HepG2 (cell line): ENCODE measurements around the gene PAMR1. TPM values are rescaled to one million over a fixed set of nuclear protein-coding genes. Genes with fewer than 3 reads are reported as not detected.

ENCODE experiments used
- AGO1 ChIP-seq: fragments of 200-400 bp; formaldehyde crosslinking; IDR thresholded peaks from 2 replicates; pipeline ENCODE4 v1.6.1; 2017; ENCODE audit warnings: mild to moderate bottlenecking, low read depth, low read length, moderate library complexity; ENCODE audit not compliant: poor library complexity, severe bottlenecking
- AHDC1 ChIP-seq: sonication (generic); formaldehyde crosslinking; IDR thresholded peaks from 2 replicates; pipeline ENCODE4 v1.5.1; 2020; ENCODE audit warnings: mild to moderate bottlenecking, missing genetic modification reagents, borderline replicate concordance
- CHCHD3 ChIP-seq: sonication (generic); formaldehyde crosslinking; IDR thresholded peaks from 2 replicates; pipeline ENCODE4 v1.8.0; 2022; ENCODE audit warnings: mild to moderate bottlenecking, missing genetic modification reagents, moderate library complexity
- FOXK2 ChIP-seq: fragments of 450-650 bp; IDR thresholded peaks from 2 replicates; pipeline ENCODE4 v1.6.1; 2016
- HNF4G ChIP-seq, 2 experiments: sonication (generic) in 1 of 2; formaldehyde crosslinking in 1 of 2; IDR thresholded peaks; 2 replicates each; pipeline versions ENCODE4 v1.4.0 to v1.6.1; 2011 to 2020; ENCODE audit warnings: borderline replicate concordance in 2 of 2, low read depth in 2 of 2, mild to moderate bottlenecking in 2 of 2, low read length in 1 of 2, missing genetic modification reagents in 1 of 2, moderate library complexity in 1 of 2
- KLF13 ChIP-seq: sonication (generic); formaldehyde crosslinking; IDR thresholded peaks from 2 replicates; pipeline ENCODE4 v1.4.0; 2020; ENCODE audit warnings: mild to moderate bottlenecking, missing genetic modification reagents
- KLF16 ChIP-seq, 2 experiments: sonication (generic) in 1 of 2; formaldehyde crosslinking in 1 of 2; IDR thresholded peaks; 2 replicates each; pipeline versions ENCODE4 v1.6.1 to v1.8.0; 2016 to 2023; ENCODE audit warnings: missing genetic modification reagents in 2 of 2, missing compliant biosample characterization in 1 of 2
- MTA3 ChIP-seq: sonication (generic); formaldehyde crosslinking; IDR thresholded peaks from 2 replicates; pipeline ENCODE4 v1.4.0; 2020; ENCODE audit warnings: missing genetic modification reagents
- MYNN ChIP-seq: sonication (generic); formaldehyde crosslinking; IDR thresholded peaks from 2 replicates; pipeline ENCODE4 v1.4.0; 2020; ENCODE audit warnings: mild to moderate bottlenecking, low read depth, missing genetic modification reagents
- RBM39 ChIP-seq: fragments of 200-400 bp; formaldehyde crosslinking; IDR thresholded peaks from one replicate; pipeline ENCODE4 v1.6.1; 2018; ENCODE audit warnings: antibody characterized with exemption, mild to moderate bottlenecking, low read depth, low read length; ENCODE audit not compliant: poor library complexity, severe bottlenecking
- SOX13 ChIP-seq, 3 experiments: fragments of 450-650 bp in 1 of 3; sonication (generic) in 1 of 3; formaldehyde crosslinking in 1 of 3; IDR thresholded peaks in 2 of 3; conservative IDR thresholded peaks in 1 of 3; 2 replicates each; pipeline versions ENCODE4 v1.5.0 to v1.6.1; 2016 to 2020; ENCODE audit warnings: antibody characterized with exemption in 1 of 3, mild to moderate bottlenecking in 1 of 3, missing compliant biosample characterization in 1 of 3, missing genetic modification reagents in 1 of 3, moderate library complexity in 1 of 3
- TIGD3 ChIP-seq: sonication (generic); formaldehyde crosslinking; IDR thresholded peaks from 2 replicates; pipeline ENCODE4 v1.5.1; 2020; ENCODE audit warnings: mild to moderate bottlenecking, missing genetic modification reagents, borderline replicate concordance
- ZNF224 ChIP-seq: sonication (generic); formaldehyde crosslinking; IDR thresholded peaks from 2 replicates; pipeline ENCODE4 v1.5.0; 2020; ENCODE audit warnings: mild to moderate bottlenecking, missing genetic modification reagents
- ZNF317 ChIP-seq: sonication (generic); formaldehyde crosslinking; IDR thresholded peaks from 2 replicates; pipeline ENCODE4 v1.5.0; 2020; ENCODE audit warnings: mild to moderate bottlenecking, missing genetic modification reagents
- ZNF530 ChIP-seq: sonication (generic); formaldehyde crosslinking; IDR thresholded peaks from 2 replicates; pipeline ENCODE4 v1.5.0; 2020; ENCODE audit warnings: low read depth, mild to moderate bottlenecking, missing genetic modification reagents
- polyA plus RNA-seq, 8 experiments: library from polyadenylated mRNA; depleted of rRNA in 3 of 8; stranded (reverse) in 7 of 8; unstranded in 1 of 8; fragments of >200 nt; fragmentation: Illumina TruSeq in 4 of 8; extraction: Trizol in 4 of 8; gene quantifications; 2 replicates each; pipeline versions ENCODE4 v1.2.1 to v1.2.3, GENCODE V29; 2011 to 2016; ENCODE audit warnings: low read depth in 4 of 8, missing spikeins in 1 of 8, mixed read lengths in 1 of 8; ENCODE audit not compliant: insufficient read depth in 1 of 8
- total RNA-seq, 5 experiments: library from RNA; depleted of rRNA; stranded (reverse); fragments of >200 nt; fragmentation: Illumina TruSeq; extraction: Trizol; gene quantifications; 2 replicates each; pipeline ENCODE4 v1.2.3, GENCODE V29; 2016; ENCODE audit warnings: low read depth in 1 of 5
- TF ChIP-seq, protein P1 (sequence below): IDR thresholded peaks from 2 replicates; pipeline ENCODE4 v1.6.1; 2012; ENCODE audit warnings: inconsistent platforms
- TF ChIP-seq, protein P2 (sequence below): sonication (generic); formaldehyde crosslinking; IDR thresholded peaks from 2 replicates; pipeline ENCODE4 v1.4.0; 2020; ENCODE audit warnings: mild to moderate bottlenecking, missing genetic modification reagents, borderline replicate concordance

Gene PAMR1
- total and polyA plus RNA-seq, 2 of the 13 experiments (the other 11 are each of a cell fraction or from before 2014, with no cell fraction given), result not detected

- 0 out of 4 replicates have a peak, but pooled peaks of 1 of the 2 experiments have one; percentile 50 for TF ChIP-seq KLF16 (CRISPR knock-in tag; IDR thresholded peaks at IDR 0.05)
- no peak for TF ChIP-seq MYNN (CRISPR knock-in tag)
- no peak for TF ChIP-seq RBM39
- 0 out of 2 replicates have a peak, but pooled peaks have one; percentile 27 for TF ChIP-seq SOX13 (IDR thresholded peaks at IDR 0.05)
- TF ChIP-seq SOX13 (CRISPR knock-in tag; conservative IDR thresholded peaks at IDR 0.05 in 1 of 2, IDR thresholded peaks at IDR 0.05 in 1 of 2), result peak in 1 of 2 experiments; percentile 70; a peak in 2 of 4 replicates
- TF ChIP-seq AHDC1 (CRISPR knock-in tag), result 0 out of 2 replicates have a peak, but pooled peaks have one; percentile 82
- no peak for TF ChIP-seq MTA3 (CRISPR knock-in tag)
- TF ChIP-seq KLF13, result no peak
- TF ChIP-seq FOXK2, result peak; percentile 70; the same call in 1 of the 2 replicates
- TF ChIP-seq, protein P1, sequence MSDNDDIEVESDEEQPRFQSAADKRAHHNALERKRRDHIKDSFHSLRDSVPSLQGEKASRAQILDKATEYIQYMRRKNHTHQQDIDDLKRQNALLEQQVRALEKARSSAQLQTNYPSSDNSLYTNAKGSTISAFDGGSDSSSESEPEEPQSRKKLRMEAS, result no peak; the same call in 1 of the 2 replicates
- TF ChIP-seq ZNF317 (CRISPR knock-in tag), result 0 out of 2 replicates have a peak, but pooled peaks have one; percentile 59
- TF ChIP-seq HNF4G (IDR thresholded peaks at IDR 0.05; ENCODE audit: borderline replicate concordance, low read depth, low read length), result peak; percentile 46; the same call in 1 of the 2 replicates
- no peak for TF ChIP-seq HNF4G (CRISPR knock-in tag; IDR thresholded peaks at IDR 0.05; ENCODE audit: borderline replicate concordance, low read depth)
- TF ChIP-seq ZNF530 (CRISPR knock-in tag), result no peak
- TF ChIP-seq AGO1, result no peak
- TF ChIP-seq, protein P2, sequence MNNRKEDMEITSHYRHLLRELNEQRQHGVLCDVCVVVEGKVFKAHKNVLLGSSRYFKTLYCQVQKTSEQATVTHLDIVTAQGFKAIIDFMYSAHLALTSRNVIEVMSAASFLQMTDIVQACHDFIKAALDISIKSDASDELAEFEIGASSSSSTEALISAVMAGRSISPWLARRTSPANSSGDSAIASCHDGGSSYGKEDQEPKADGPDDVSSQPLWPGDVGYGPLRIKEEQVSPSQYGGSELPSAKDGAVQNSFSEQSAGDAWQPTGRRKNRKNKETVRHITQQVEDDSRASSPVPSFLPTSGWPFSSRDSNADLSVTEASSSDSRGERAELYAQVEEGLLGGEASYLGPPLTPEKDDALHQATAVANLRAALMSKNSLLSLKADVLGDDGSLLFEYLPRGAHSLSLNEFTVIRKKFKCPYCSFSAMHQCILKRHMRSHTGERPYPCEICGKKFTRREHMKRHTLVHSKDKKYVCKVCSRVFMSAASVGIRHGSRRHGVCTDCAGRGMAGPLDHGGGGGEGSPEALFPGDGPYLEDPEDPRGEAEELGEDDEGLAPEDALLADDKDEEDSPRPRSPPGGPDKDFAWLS (CRISPR knock-in tag), result no peak
- no peak for TF ChIP-seq ZNF224 (CRISPR knock-in tag)
- no peak for TF ChIP-seq TIGD3 (CRISPR knock-in tag)
- TF ChIP-seq CHCHD3 (CRISPR knock-in tag), result no peak
These were observed 134.4 kb downstream of the PAMR1 start (continued) for GRCh38 chr11:35390737-35391682.
